Hematopoietic multipotent progenitor cell treated with erythropoietin and hydrocortisone succinate and interleukin-3 and kit ligand, for 4 days (in vitro differentiated cells): Measurements from ENCODE around the gene SMIM43.

ENCODE experiments used
- DNase-seq: peaks from one replicate; pipeline ENCODE4 v3.0.0-alpha.2; 2015

Gene SMIM43

DNA sequence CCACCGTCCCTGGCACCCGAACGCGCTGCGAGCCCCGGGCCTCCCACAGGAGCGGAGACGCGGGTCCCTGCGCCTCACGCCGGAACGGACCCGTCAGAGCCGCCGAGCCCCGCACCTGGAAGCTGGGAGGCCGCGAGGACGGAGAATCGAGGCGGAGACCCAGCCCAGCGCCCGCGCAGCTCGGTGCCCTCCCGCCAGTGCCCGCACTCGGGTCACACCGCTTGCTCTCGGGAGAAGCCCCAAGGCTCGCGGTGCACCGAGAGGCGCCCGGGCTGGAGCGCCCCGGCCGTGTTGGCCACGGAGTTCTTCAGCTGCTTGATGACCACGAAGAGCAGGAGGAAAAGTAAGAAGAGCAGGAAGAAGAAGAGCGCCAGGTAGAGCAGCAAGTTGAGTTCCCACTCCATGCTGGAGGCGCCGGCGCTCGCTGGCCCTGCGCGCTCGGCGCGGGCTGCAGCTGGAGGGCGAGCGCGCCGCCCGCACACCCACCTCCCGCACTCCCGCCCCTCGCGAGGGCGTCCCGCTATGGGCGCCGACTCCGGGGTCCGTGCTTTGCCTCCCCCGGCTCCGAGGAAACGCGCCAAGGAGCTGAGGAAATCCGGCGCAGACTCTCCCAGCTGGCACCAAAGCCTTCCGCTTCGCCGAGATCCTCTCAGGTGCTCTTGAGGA is at the start of gene SMIM43:
Gene SMIM43, minus strand, starts transcription at position 463 of the 666 bp plus-strand sequence. Its CDS starts 59 bp downstream, at position 404.
- DNase-seq: peak; percentile 11

DNA sequence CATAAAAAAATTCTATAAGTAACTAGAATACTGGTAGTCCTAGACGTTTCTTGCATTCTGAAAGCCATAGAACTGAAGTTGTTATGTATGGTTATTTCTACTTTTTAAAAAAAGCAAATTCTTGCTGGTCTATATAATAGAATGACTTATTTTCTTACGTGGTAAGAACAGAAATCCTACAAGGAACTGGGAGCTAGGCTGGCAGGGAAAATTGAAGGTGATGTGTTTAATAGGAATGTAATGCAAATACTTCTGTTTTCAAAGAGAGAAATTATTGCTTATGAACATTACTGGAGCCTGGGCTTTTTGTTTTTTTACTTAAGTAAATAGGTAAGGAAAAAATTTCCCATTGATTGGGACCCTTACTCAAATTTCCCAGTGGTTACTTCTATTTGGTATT is 49.8 kb upstream of the SMIM43 start:
- DNase-seq: no peak

DNA sequence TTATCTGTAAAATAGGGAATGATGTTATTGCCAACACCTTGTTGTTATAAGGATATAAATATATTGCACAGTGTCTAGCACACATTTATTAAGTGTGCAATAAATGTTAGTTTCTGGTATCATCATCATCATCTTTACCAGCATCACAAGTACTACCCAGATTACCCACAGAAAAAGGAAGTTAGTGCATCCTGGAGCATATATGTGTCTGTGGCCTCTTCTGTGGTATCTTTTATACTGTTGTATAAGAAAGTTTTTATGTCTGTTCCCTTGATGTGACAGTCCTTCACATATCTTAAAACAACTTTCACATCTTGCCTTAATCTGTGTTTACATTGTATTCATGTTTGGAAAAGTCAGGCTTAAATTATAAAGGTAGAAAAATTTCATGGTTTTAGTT is 46.2 kb upstream of the SMIM43 start:
- DNase-seq: peak; percentile 31

DNA sequence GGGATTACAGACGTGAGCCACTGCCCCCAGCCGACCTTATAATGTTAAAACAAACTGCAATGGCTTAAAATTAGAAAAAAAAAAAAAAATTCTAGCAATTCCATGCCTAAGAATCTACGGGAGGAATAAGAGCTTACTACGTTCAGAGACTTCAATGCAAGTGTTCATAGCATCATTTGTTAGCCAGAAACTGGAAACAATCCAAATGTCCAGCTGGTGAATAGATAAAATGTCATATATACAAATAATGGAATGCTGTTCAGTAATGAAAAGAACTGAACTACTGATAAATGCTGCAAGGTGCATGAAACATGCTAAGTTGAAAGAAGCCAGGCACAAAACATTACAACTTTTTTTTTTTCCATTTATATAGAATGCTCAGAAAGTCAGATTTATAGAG is 41.4 kb upstream of the SMIM43 start:
- no peak for DNase-seq

DNA sequence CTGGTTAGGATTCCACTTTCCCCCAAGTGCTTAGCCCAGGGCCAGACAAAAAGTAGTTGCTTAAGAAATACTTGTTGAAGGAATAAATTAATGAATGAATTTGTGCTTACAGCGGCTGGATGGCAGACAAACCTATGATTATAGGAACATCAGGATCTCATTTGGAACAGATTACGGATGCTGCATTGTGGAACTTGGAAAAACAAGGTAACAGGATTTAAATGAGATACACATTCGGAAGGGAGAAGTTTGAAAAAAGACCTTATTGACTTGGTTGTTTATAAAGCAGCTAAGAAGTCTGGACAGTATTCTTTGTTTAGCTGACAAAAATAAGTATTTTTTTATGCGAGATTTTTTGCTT is 36.7 kb upstream of the SMIM43 start:
- DNase-seq: no peak

DNA sequence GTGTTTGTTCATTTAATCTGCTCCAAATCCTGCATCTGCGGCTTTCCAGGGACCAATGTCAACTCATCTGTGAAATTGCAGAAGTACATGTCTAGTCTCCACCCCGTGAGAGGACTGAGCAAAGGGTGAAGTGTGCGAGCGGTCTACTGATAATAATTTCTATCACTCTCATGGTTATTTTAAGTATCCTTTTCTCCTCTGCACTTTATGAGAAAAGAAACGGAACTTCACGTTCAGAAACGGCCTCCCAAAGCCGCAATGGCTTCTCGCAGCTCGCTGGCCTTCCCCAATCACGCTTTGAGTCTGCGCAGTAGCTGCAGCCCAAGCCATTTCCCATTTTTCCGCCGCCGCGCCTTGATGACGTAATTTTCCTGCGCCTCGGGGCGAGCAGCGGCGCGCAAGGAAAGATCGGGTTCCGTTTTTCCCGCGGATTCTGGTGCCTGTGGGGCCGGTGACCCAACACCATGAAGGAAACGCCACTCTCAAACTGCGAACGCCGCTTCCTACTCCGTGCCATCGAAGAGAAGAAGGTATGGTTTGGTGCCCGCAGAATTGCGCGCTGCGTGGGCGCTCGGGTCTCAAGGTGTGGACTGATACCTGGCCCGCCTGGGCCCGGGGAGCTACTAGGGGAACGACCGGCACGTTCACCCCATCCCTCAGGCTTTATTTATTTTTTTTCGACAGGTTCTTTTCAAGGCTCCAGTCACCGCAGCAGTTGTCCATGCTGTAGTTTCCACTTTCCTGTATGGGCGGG is 36.2 kb upstream of the SMIM43 start, which contains the start of gene EXOSC9:
Gene EXOSC9, plus strand, starts transcription at position 363 of the 754 bp plus-strand sequence. Its CDS starts 102 bp downstream, at position 465.
- DNase-seq: peak; percentile 97

DNA sequence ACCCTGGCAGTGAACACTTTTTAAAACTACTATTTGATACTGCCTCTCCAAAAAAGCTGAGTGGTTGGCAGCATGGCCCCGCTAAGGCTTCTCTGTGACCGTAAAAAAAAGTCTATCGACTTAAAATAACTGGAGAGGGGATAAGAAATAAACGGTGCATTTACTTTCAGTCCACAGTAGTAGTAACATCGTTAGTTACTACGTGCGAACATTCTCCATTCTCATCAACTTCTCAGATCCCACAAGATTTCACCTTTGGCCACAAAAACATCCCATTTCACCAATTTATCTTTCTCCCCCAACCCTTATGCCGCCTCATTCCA is 35.6 kb upstream of the SMIM43 start:
- DNase-seq: no peak

DNA sequence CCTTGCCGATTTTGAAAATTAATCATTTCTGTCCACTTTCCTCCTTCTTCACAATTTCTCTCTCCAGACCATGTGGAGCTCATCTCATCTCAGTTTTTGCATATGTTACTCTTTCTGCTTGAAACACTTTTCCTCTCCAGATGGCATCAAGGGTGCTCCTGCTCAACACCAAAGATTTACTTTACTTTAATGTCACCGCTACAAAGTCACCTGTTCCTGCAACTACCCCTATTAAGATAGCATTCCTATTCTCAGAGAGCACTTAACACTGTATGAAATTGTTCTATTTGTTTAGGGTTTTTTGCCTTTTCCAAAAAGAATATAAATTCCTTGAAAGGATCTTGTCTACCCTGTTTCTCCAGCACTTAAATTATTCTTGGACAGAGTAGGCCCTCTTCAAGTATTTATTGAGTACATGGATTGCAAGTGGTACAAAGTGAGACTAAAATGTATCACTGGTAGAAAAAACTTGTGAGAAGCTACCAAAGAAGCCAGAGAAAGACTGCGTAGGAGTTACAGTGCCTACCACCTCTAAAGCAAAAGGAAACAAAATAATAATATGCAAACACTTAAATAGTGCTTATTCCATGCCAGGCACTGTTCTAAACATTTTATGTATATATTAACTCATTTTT is 35.0 kb upstream of the SMIM43 start:
- no peak for DNase-seq

DNA sequence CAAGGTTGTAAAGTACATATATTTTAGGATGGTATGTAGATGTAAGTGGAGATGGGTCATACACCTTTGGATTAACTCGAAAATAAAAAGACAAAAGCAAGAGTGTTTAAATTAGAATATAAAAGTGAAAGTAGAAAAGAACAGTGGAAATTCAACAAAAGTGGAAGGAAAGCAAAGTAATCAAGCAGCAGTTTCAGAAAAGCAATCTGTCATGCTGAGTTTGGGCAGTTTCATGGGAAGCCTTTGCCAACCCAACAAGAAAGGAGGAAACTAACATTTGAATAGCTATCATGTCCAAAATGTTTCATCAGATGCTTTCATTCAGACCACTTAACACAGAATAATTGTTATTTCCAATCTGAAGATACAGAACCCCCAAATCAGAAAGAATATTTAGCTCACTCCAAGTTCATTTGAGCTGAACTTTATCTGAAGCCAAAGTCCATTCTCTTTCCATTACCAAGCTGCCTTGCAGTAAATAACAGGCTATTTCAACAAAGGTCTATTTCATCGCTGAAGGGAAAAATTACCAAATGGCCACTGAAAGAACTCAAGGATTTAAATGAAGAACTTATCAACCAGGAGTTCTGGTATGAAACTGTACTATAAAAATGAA is 34.4 kb upstream of the SMIM43 start:
- DNase-seq: no peak

DNA sequence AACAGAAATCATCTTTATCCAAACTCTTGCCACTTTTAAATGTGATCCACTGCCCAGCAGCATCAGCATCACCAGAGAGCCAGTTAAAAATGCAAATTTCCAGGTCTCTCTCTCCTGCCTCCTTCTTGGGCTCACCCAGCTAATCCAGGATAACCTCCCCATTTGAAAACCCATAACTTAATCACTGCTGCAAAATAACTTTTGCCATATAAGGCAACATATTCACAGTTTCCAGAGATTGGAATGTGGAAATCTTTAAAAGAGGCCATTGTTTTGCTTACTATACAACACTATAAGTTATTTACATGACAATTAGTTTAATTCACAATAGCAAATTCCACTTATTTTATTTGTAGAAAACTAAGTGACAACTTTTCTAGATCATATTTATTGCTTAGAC is 31.3 kb upstream of the SMIM43 start:
- no peak for DNase-seq

DNA sequence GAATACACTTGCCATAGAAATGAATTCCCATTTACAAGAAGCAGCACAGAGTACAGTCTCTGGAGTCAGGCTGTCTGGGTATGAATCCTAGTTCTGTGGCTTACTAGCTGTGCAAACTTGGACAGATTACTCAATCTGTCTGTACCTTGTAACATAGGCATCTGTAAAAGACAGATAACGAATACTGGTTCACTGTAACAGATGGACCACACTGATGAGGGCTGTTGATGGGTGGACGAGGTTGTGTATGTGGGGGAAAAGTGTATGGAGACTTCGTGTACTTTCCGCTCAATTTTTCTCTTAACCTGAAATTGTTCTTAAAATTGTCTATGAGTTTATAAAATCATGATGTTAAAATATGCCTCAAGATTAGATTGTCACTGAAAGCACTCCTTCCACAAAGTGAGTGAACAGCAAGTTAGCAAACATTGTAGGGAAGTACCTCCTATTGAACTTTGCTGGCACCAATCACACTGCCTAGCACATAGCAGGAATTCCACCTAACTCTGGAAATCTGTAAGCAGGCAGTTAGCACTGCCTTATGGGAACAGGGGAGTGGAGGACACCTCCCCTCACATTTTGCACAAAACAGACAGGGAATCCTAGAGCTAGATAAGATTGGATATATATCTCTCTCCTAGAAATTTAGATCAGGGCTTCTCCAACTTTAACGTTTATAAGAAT is 29.7 kb upstream of the SMIM43 start:
- peak; percentile 90 for DNase-seq

DNA sequence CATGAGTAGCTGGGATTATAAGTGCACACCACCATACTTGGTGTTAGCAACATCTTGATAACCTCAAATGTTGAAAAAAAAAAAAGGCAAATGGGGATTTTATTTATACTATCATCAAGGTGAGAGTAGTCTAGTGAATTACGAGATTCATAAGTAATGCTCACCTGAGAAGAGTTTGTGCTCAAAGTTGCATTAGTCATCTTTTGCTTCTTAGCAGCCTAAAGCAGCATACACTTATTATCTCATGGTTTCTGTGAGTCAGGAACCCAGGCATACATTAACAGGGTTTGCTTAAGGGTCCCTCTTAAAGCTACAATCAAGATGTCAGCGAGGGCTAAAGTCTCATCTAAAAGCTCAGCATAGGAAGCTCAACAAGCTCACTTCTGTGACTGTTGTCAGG is 28.0 kb upstream of the SMIM43 start:
- no peak for DNase-seq

DNA sequence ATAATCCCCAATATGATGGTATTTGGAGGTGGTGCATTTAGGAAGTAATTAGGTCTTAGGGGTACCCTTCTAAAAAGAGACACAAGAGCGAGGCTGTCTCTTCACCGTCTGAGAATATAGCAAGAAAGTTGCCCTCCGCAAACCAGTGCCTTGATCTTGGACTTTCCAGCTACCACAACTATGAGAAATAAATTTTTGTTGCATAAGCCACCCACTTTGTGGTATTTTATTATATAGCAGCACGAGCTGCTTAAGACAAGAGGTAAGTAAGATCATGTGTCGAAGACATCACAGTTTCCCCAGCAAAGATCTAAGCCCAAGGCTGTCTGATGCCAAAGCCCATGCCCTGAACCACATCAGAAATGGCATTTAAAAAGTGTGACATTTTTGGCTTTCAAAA is 26.5 kb upstream of the SMIM43 start:
- no peak for DNase-seq

DNA sequence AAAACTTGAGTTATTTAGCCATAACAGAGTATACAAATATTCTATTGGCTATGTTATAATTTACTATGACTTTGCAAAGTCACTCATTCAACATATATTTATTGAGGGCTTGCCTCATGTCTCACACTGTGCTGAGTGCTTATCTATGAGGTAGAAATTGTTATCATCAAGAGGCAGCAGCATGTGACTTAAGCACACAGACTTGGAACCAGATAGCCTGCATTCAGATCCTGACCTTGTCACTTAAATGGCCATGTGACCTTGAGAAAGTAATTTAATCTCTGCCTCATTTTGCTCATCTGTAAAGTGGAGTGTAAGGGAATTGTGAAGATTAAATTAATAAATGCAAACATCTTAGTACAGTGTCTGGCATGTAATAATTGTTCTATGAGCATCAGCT is 26.0 kb upstream of the SMIM43 start:
- DNase-seq: peak; percentile 85

DNA sequence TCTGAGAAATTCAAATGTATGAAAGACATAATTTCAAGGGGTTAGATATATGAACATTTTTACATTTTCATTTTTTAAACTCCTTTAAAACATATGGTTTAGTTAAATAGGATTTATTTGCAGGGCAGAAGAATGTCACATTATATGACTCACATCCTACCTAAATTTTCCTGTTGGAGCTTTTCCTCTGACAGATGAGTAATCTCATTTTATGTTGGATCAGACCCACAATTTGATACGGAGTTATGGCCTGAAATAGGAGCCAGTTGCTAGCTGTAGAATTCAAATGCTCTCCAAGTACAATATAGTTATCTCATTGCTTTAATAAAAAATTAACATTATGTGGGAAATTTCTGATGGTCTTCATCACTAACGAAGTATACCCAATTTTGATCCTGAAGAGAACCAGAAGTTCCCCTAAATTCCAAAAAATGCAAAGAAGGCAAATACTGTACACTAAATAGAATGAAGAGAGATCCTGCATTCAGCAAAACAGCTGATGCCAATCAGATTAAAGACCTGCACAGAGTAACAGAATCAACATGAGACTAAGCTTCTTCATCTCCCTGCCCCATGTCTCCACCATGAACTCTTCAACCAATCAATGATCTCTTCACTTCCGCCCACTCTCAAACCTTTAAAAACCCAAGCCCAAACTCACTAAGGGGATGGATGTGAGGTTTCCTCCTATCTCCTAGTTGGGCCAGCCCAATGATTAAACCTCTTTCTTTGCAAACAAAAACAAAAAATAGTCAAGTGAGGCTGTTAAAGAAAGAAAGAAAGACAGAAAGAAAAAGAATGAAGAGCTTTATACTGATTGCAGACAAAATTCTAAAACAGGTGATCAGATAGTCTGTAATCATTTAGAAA is 25.2 kb upstream of the SMIM43 start:
- no peak for DNase-seq

DNA sequence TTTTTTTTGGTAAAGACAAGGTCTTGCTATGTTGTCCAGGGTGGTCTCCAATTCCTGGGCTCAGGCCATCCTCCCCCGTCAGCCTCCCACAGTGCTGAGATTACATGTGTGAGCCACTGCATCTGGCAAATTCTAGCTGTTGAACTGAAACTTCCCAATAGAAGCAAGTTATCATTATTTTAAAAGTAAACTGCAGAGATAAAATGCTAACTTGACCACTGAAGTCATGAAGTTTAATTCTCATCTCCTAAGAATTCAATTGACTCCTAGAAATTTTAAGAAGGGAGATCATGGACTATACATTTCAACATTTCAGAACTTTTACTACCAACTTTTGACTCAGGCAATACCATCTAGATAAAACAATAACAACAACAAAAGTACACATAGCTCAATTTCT is 24.5 kb upstream of the SMIM43 start:
- no peak for DNase-seq

DNA sequence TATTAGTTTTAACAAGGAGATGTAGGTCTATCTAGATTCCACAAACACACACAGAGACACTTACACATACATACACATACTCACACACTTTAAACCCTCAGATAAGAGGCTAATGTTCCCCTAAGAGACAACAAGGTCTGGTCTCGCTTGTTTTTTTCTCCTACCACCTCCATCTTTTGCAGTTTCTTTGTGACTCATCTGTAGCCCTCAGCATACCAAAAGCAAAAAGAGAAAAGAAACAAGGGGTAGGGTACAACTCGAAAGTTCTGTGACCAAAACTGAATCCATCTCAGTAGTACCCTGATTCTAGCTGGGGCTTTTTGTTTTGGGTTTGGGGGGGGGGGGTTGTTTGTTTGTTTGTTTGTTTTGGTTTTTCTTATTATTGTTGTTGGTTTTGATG is 23.9 kb upstream of the SMIM43 start:
- no peak for DNase-seq

DNA sequence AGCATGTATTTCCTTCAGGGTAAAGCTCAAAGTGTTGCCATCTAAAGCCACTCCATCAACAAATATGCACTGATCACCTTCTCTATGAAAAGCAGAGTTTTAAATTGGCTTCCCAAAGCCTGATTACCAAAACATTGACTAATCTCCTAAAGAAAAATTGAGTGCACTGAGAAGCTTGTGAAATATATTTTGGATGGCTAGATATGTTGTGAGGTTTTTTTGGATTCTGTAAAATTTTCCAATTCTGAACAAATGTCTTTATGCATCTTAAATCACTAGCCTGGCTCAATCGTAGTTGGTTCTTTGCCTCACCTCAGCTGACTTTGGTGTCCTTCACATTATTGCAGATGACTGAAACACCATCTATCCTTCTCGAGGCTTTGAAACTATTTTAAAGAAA is 21.3 kb upstream of the SMIM43 start:
- no peak for DNase-seq

DNA sequence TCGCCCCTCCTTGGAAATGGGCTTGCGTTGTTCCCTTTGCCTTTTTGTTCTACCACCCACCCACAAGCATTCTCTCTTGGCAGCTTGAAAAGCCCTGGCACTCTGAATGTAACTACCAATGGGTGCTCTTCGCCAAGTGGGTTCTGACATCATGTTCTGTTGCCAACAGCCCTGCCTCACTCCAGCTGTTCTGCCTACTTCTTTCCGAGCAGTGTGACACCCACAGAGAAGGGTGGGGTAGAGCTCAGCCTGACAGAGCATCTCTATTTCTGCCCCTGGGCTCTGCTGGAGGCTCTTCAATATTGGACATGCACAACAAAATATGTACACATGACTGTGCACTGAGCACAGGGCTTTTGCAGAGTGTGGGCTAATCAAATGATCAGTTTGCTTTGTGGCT is 20.5 kb upstream of the SMIM43 start:
- DNase-seq: no peak

DNA sequence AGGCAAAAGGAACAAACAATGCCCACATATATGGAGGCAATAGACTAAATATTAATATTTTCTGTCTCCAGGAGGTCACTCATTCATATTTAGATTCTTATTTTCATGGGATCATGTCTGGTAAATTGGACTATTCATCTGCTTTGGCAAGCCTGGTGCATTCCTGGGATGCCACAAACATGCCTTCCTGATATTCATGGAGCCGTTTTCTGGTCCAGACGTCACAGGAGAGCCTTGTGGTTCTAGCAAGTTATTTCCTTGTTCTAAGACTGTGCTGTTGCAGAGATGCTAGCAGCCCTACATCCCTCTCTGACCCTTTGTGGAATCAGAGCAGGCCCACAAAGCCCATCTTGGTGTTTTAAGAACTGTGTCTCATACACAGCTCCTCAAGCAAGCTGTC is 20.0 kb upstream of the SMIM43 start:
- DNase-seq: no peak

DNA sequence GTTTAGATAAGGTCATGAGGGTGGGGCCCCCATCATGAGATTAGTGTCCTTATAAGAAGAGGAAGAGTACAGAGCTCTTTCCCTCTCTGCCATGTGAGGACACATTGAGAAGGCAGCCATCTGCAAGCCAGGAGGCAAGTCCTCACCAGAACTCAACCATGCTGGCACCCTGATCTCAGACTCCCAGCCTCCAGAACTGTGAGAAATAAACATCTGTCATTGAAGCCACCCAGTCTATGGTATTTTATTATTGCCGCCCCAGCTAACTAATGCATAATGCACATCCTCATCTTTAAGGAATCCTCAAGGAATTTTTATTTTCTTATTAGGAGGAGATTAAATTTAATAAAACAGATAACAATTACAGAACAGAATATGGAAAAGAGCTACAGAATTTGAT is 19.4 kb upstream of the SMIM43 start:
- DNase-seq: no peak

DNA sequence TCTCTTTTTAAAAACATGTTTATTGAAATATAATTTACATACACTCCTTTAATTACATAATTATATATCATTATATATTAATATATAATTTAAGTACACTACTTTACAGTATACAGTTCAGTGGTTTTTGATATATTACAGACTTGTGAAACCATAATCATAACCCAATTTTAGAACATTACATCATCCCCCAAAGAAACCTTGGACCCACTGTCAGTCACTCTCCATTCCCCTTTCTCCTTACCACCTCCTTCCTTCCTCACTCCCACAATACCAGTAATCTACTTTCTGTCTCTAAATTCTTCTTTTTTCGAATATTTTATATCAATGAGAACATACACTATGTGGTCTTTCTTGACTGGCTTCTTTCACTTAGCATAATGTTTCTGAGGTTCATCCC is 18.2 kb upstream of the SMIM43 start:
- DNase-seq: no peak
